Cardiac fibroblast (primary cell): Measurements from ENCODE around the gene RPL18.
A peak's percentile ranks its signal among the peaks of the same experiment; 100 is the strongest.

ENCODE experiments used
- DNase-seq, 2 donors: peaks; one replicate each; pipeline versions ENCODE4 v3.0.0 to v3.0.0-alpha.2; 2010; ENCODE audit warnings: low read depth in 2 of 2
- H3K4me3 ChIP-seq, 2 donors: replicated peaks in 1 of 2; 1 replicate in 1 of 2; 2 replicates in 1 of 2; pipeline ENCODE4 v1.5.1; 2011; ENCODE audit warnings: low read depth in 2 of 2, low read length in 2 of 2, mild to moderate bottlenecking in 2 of 2, moderate library complexity in 1 of 2
- CTCF ChIP-seq: IDR thresholded peaks from one replicate; pipeline ENCODE4 v1.5.1; 2011; ENCODE audit warnings: low read depth, mild to moderate bottlenecking, low read length, inconsistent platforms

Gene RPL18

GRCh38 chr19:48575931-48576622, 42.9 kb downstream of the RPL18 start:
- no peak overlapping the region for H3K4me3 ChIP-seq
- DNase-seq, result no peak
- TF ChIP-seq CTCF, result no peak

DNA sequence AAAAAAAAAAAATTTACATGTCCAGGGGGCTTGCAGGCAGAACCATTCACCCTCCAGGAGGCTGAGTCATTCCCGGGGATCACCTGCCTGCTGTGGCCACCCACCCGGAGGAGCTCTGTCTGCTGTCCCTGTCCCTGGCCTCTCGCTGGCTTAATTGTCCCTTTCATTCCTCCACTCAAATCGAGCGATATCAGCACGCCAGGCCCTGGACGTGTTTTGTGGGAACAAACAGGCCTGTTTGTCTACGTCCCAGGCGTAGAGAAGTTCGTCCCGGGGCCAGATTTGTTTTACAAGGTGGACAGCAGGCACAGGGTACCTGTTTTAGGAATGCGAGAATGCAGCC, 45.8 kb downstream of the RPL18 start:
- H3K4me3 ChIP-seq, result no peak overlapping the region
- no peak for DNase-seq
- TF ChIP-seq CTCF, result no peak

GRCh38 chr19:48571378-48572162, 47.4 kb downstream of the RPL18 start:
- TF ChIP-seq CTCF, result no peak

GRCh38 chr19:48569814-48570213, 49.2 kb downstream of the RPL18 start:
- no peak overlapping the region for H3K4me3 ChIP-seq
- no peak for TF ChIP-seq CTCF
- peak in 1 of 2 donors; percentile 24 for DNase-seq

More at GRCh38 chr19:48571378-48572162, 47.4 kb downstream of the RPL18 start:
- H3K4me3 ChIP-seq, result no peak overlapping the region
- DNase-seq, result no peak

- no peak for TF ChIP-seq CTCF
- DNase-seq, result peak; percentile 84 to 93
- H3K4me3 ChIP-seq, result peak overlapping the region in 1 of 2 donors; percentile 21
Measured at GRCh38 chr19:48568345-48568886, 50.6 kb downstream of the RPL18 start.
